K562 (cell line): ENCODE results near the gene OGFR. TPM values are rescaled to one million over a fixed set of nuclear protein-coding genes. Genes with fewer than 3 reads are reported as not detected.

Experiments
- ARID4B ChIP-seq: sonication (generic); formaldehyde crosslinking; IDR thresholded peaks from 2 replicates; pipeline ENCODE4 v1.8.0; 2022; ENCODE audit warnings: mild to moderate bottlenecking, missing genetic modification reagents
- ELF2 ChIP-seq: fragments of 250-450 bp; sonication (Bioruptor Pico); IDR thresholded peaks from 2 replicates; pipeline ENCODE4 v1.5.0; 2021; ENCODE audit warnings: mild to moderate bottlenecking
- FOSL1 ChIP-seq: fragments of 200-800 bp; sonication (Bioruptor generic); conservative IDR thresholded peaks from 2 replicates; pipeline ENCODE4 v1.6.1; 2016; ENCODE audit warnings: missing genetic modification characterization, missing compliant biosample characterization
- MAFK ChIP-seq: IDR thresholded peaks from 2 replicates; pipeline ENCODE4 v1.6.1; 2011; ENCODE audit warnings: low read length, improper control_type of control experiment
- MTA2 ChIP-seq: fragments of 450-650 bp; IDR thresholded peaks from 2 replicates; pipeline ENCODE4 v1.6.1; 2016; ENCODE audit warnings: low read depth
- MTF1 ChIP-seq: fragments of 250-450 bp; sonication (Bioruptor Pico); IDR thresholded peaks from 2 replicates; pipeline ENCODE4 v1.9.0; 2021; ENCODE audit warnings: moderate library complexity, mild to moderate bottlenecking, inconsistent platforms, borderline replicate concordance
- NRF1 ChIP-seq, 2 experiments: fragments of 450-650 bp; IDR thresholded peaks in 1 of 2; conservative IDR thresholded peaks in 1 of 2; 2 replicates each; pipeline ENCODE4 v1.6.1; 2014; ENCODE audit warnings: mild to moderate bottlenecking in 2 of 2
- PCBP1 ChIP-seq: fragments of 200-400 bp; formaldehyde crosslinking; IDR thresholded peaks from 2 replicates; pipeline ENCODE4 v1.6.1; 2018; ENCODE audit warnings: mild to moderate bottlenecking, low read depth, low read length; ENCODE audit not compliant: poor library complexity, severe bottlenecking
- SRSF9 ChIP-seq: fragments of 200-400 bp; formaldehyde crosslinking; IDR thresholded peaks from 2 replicates; pipeline ENCODE4 v1.6.1; 2017; ENCODE audit warnings: low read depth, low read length, borderline replicate concordance
- TOE1 ChIP-seq, 2 experiments: fragments of 450-650 bp in 1 of 2; sonication (generic) in 1 of 2; formaldehyde crosslinking in 1 of 2; IDR thresholded peaks; 2 replicates each; pipeline versions ENCODE4 v1.7.1 to v1.8.0; 2016 to 2022; ENCODE audit warnings: borderline replicate concordance in 2 of 2, mild to moderate bottlenecking in 2 of 2, antibody characterized with exemption in 1 of 2, inconsistent platforms in 1 of 2, low read depth in 1 of 2, missing genetic modification reagents in 1 of 2, moderate library complexity in 1 of 2
- ZBTB1 ChIP-seq: sonication (generic); formaldehyde crosslinking; IDR thresholded peaks from 2 replicates; pipeline ENCODE4 v1.8.1; 2023; ENCODE audit warnings: missing genetic modification reagents, low read depth, mild to moderate bottlenecking, borderline replicate concordance
- ZFPM2 ChIP-seq: fragments of 250-450 bp; sonication (Bioruptor Pico); IDR thresholded peaks from 2 replicates; pipeline ENCODE4 v1.5.1; 2022; ENCODE audit warnings: mild to moderate bottlenecking
- ZNF165 ChIP-seq: fragments of 250-450 bp; sonication (Bioruptor Pico); IDR thresholded peaks from 2 replicates; pipeline ENCODE4 v1.4.0; 2020; ENCODE audit warnings: borderline replicate concordance
- ZNF407 ChIP-seq: fragments of 450-650 bp; IDR thresholded peaks from 2 replicates; pipeline ENCODE4 v1.6.1; 2016; ENCODE audit warnings: low read depth
- ZNF444 ChIP-seq: fragments of 250-450 bp; sonication (Bioruptor Pico); IDR thresholded peaks from 2 replicates; pipeline ENCODE4 v1.4.0; 2020; ENCODE audit warnings: mild to moderate bottlenecking, moderate library complexity
- polyA plus RNA-seq, 8 experiments: library from polyadenylated mRNA; depleted of rRNA in 4 of 8; stranded (reverse) in 5 of 8; unstranded in 3 of 8; fragments of >200 nt; fragmentation: Nextera tagmentation in 2 of 8; fragmentation: Illumina TruSeq in 1 of 8; extraction: Ambion mirVana in 2 of 8; extraction: Trizol in 1 of 8; gene quantifications; 2 replicates each; pipeline versions ENCODE4 v1.2.1 to v1.2.3, GENCODE V29; 2011 to 2014; ENCODE audit warnings: inconsistent platforms in 1 of 8, missing spikeins in 1 of 8
- total RNA-seq, 7 experiments: library from RNA; depleted of rRNA in 6 of 7; stranded (reverse); fragments of >200 nt in 6 of 7; fragmentation: Illumina TruSeq in 2 of 7; extraction: Trizol in 2 of 7; gene quantifications; 2 replicates each; pipeline versions ENCODE4 v1.2.1 to v1.2.3, GENCODE V29; 2011 to 2021; ENCODE audit warnings: low replicate concordance in 1 of 7

Gene OGFR
- total and polyA plus RNA-seq, 9 of the 15 experiments (the other 6 are each of a cell fraction or from before 2014, with no cell fraction given), result 0.39 to 56.3 (median 17.5) TPM

GRCh38 chr20:62774762-62775161 is 29.9 kb upstream of the OGFR start (continued):
- no peak for TF ChIP-seq PCBP1
- TF ChIP-seq ZNF407, result no peak
- TF ChIP-seq NRF1 (conservative IDR thresholded peaks at IDR 0.05 in 1 of 2, IDR thresholded peaks at IDR 0.05 in 1 of 2), result peak; percentile 89 to 91
- no peak for TF ChIP-seq ZBTB1 (CRISPR knock-in tag)
- no peak for TF ChIP-seq ZNF165 (CRISPR knock-in tag)
- TF ChIP-seq ELF2 (CRISPR knock-in tag), result no peak
- no peak for TF ChIP-seq ZFPM2 (CRISPR knock-in tag)
- TF ChIP-seq TOE1 (IDR thresholded peaks at IDR 0.05; ENCODE audit: borderline replicate concordance), result no peak
- TF ChIP-seq TOE1 (CRISPR knock-in tag; IDR thresholded peaks at IDR 0.05; ENCODE audit: borderline replicate concordance, low read depth), result no peak
- TF ChIP-seq FOSL1, result 0 out of 2 replicates have a peak, but pooled peaks have one; percentile 26
- TF ChIP-seq SRSF9, result no peak
- TF ChIP-seq MAFK, result peak; percentile 39; the same call in 1 of the 2 replicates
- no peak for TF ChIP-seq MTA2
- no peak for TF ChIP-seq ZNF444
- TF ChIP-seq MTF1 (CRISPR knock-in tag), result no peak
- no peak for TF ChIP-seq ARID4B
